LNCaP clone FGC (cell line): Measurements from ENCODE around the gene ONECUT3.

Experiments used
- DNase-seq: peaks from one replicate; pipeline ENCODE4 v3.0.0-alpha.2; 2011; ENCODE audit warnings: low read depth
- H3K4me3 ChIP-seq: 2 replicates; pipeline ENCODE4 v1.5.1; 2011; ENCODE audit warnings: mild to moderate bottlenecking, low read depth, low read length, control low read depth
- CTCF ChIP-seq: IDR thresholded peaks from 2 replicates; pipeline ENCODE4 v1.5.1; 2012; ENCODE audit warnings: mild to moderate bottlenecking; ENCODE audit not compliant: control insufficient read depth, insufficient read depth; ENCODE audit errors: extremely low read depth

The ONECUT3 gene

GRCh38 chr19:1766800-1767352 is 13.6 kb downstream of the ONECUT3 start:
- no peak overlapping the region for H3K4me3 ChIP-seq
- no peak for TF ChIP-seq CTCF
- DNase-seq, result no peak

- TF ChIP-seq CTCF, result peak; percentile 95
- H3K4me3 ChIP-seq, result no peak overlapping the region
- DNase-seq, result no peak
Measured at GRCh38 chr19:1767464-1767933, 14.2 kb downstream of the ONECUT3 start.

- no peak overlapping the region for H3K4me3 ChIP-seq
- no peak for TF ChIP-seq CTCF
- DNase-seq, result no peak
Measured at GRCh38 chr19:1768248-1768647, 14.9 kb downstream of the ONECUT3 start.

- no peak overlapping the region for H3K4me3 ChIP-seq
- TF ChIP-seq CTCF, result no peak
- DNase-seq, result no peak
Measured at GRCh38 chr19:1768918-1769644, 15.8 kb downstream of the ONECUT3 start.

- DNase-seq, result no peak
- no peak for TF ChIP-seq CTCF
- H3K4me3 ChIP-seq, result no peak overlapping the region
Measured at GRCh38 chr19:1769645-1769985, 16.3 kb downstream of the ONECUT3 start.

- no peak for TF ChIP-seq CTCF
- DNase-seq, result no peak
- H3K4me3 ChIP-seq, result no peak overlapping the region
Measured at GRCh38 chr19:1770866-1771576, 17.7 kb downstream of the ONECUT3 start.

GRCh38 chr19:1773184-1773583 is 19.9 kb downstream of the ONECUT3 start:
- H3K4me3 ChIP-seq, result no peak overlapping the region
- no peak for DNase-seq
- TF ChIP-seq CTCF, result no peak
